K562 (cell line): ENCODE data around the gene SCAMP1. TPM values are rescaled to one million over a fixed set of nuclear protein-coding genes. Genes with fewer than 3 reads are reported as not detected.

Experiments used
- CREB3L1 ChIP-seq: fragments of 450-650 bp; IDR thresholded peaks from 2 replicates; pipeline ENCODE4 v1.6.1; 2014; ENCODE audit warnings: low read depth, mild to moderate bottlenecking, moderate library complexity, borderline replicate concordance
- CTBP1 ChIP-seq: fragments of 450-650 bp; IDR thresholded peaks from 2 replicates; pipeline ENCODE4 v1.6.1; 2016; ENCODE audit warnings: borderline replicate concordance
- ELF2 ChIP-seq: fragments of 250-450 bp; sonication (Bioruptor Pico); IDR thresholded peaks from 2 replicates; pipeline ENCODE4 v1.5.0; 2021; ENCODE audit warnings: mild to moderate bottlenecking
- GATA2 ChIP-seq: sonication (generic); formaldehyde crosslinking; IDR thresholded peaks from 2 replicates; pipeline ENCODE4 v1.4.0; 2020; ENCODE audit warnings: mild to moderate bottlenecking, missing genetic modification reagents
- HMGN3 ChIP-seq: IDR thresholded peaks from 2 replicates; pipeline ENCODE4 v1.6.1; 2011; ENCODE audit warnings: borderline replicate concordance, low read depth, mild to moderate bottlenecking, mixed read lengths, low read length; ENCODE audit not compliant: insufficient read length; ENCODE audit errors: extremely low read depth
- JUN ChIP-seq, 2 experiments: sonication (generic) in 1 of 2; formaldehyde crosslinking in 1 of 2; IDR thresholded peaks; 2 replicates each; pipeline versions ENCODE4 v1.6.1 to v1.8.0; 2012 to 2022; ENCODE audit warnings: borderline replicate concordance in 2 of 2, mild to moderate bottlenecking in 2 of 2, improper control_type of control experiment in 1 of 2, low read depth in 1 of 2, low read length in 1 of 2, missing genetic modification reagents in 1 of 2
- MXD1 ChIP-seq: fragments of 250-450 bp; sonication (Bioruptor Pico); IDR thresholded peaks from 2 replicates; pipeline ENCODE4 v1.8.0; 2021; ENCODE audit warnings: borderline replicate concordance, mild to moderate bottlenecking, moderate library complexity; ENCODE audit not compliant: poor library complexity, severe bottlenecking
- NUFIP1 ChIP-seq: fragments of 450-650 bp; IDR thresholded peaks from 2 replicates; pipeline ENCODE4 v1.6.1; 2018; ENCODE audit not compliant: partially characterized antibody
- POLR2A ChIP-seq: fragments of 450-650 bp; conservative IDR thresholded peaks from 2 replicates; pipeline ENCODE4 v1.6.1; 2016
- SIN3A ChIP-seq, 2 experiments: fragments of 150-350 bp in 1 of 2; IDR thresholded peaks; 2 replicates each; pipeline ENCODE4 v1.6.1; 2011 to 2016; ENCODE audit warnings: borderline replicate concordance in 2 of 2, low read depth in 2 of 2, low read length in 2 of 2, mild to moderate bottlenecking in 2 of 2, moderate library complexity in 2 of 2; ENCODE audit not compliant: control insufficient read depth in 1 of 2
- SRF ChIP-seq, 2 experiments: fragments of 250-450, 450-650 bp in 1 of 2; sonication (Bioruptor Pico) in 1 of 2; sonication (generic) in 1 of 2; formaldehyde crosslinking; IDR thresholded peaks; 2 replicates each; pipeline versions ENCODE4 v1.5.0 to v1.5.1; 2020 to 2022; ENCODE audit warnings: mild to moderate bottlenecking in 1 of 2, missing genetic modification reagents in 1 of 2
- TARDBP ChIP-seq: fragments of 450-650 bp; IDR thresholded peaks from 2 replicates; pipeline ENCODE4 v1.6.1; 2016
- TGIF2 ChIP-seq: sonication (generic); formaldehyde crosslinking; IDR thresholded peaks from 2 replicates; pipeline ENCODE4 v1.8.1; 2022; ENCODE audit warnings: mild to moderate bottlenecking, missing genetic modification reagents, moderate library complexity
- ZFP91 ChIP-seq: sonication (generic); formaldehyde crosslinking; IDR thresholded peaks from 2 replicates; pipeline ENCODE4 v1.8.0; 2022; ENCODE audit warnings: mild to moderate bottlenecking, missing genetic modification reagents
- ZNF165 ChIP-seq: fragments of 250-450 bp; sonication (Bioruptor Pico); IDR thresholded peaks from 2 replicates; pipeline ENCODE4 v1.4.0; 2020; ENCODE audit warnings: borderline replicate concordance
- ZNF224 ChIP-seq: sonication (generic); formaldehyde crosslinking; IDR thresholded peaks from 2 replicates; pipeline ENCODE4 v1.8.0; 2022; ENCODE audit warnings: mild to moderate bottlenecking, missing genetic modification reagents
- ZNF23 ChIP-seq: fragments of 250-450 bp; sonication (Bioruptor Pico); IDR thresholded peaks from 2 replicates; pipeline ENCODE4 v1.4.0; 2020; ENCODE audit warnings: mild to moderate bottlenecking
- ZNF3 ChIP-seq: fragments of 250-450 bp; sonication (Bioruptor Pico); IDR thresholded peaks from 2 replicates; pipeline ENCODE4 v1.5.0; 2021; ENCODE audit warnings: mild to moderate bottlenecking, moderate library complexity
- ZNF512 ChIP-seq: IDR thresholded peaks from 2 replicates; pipeline ENCODE4 v1.6.1; 2016; ENCODE audit warnings: missing genetic modification characterization, missing compliant biosample characterization
- polyA plus RNA-seq, 8 experiments: library from polyadenylated mRNA; depleted of rRNA in 4 of 8; stranded (reverse) in 5 of 8; unstranded in 3 of 8; fragments of >200 nt; fragmentation: Nextera tagmentation in 2 of 8; fragmentation: Illumina TruSeq in 1 of 8; extraction: Ambion mirVana in 2 of 8; extraction: Trizol in 1 of 8; gene quantifications; 2 replicates each; pipeline versions ENCODE4 v1.2.1 to v1.2.3, GENCODE V29; 2011 to 2014; ENCODE audit warnings: inconsistent platforms in 1 of 8, missing spikeins in 1 of 8
- total RNA-seq, 7 experiments: library from RNA; depleted of rRNA in 6 of 7; stranded (reverse); fragments of >200 nt in 6 of 7; fragmentation: Illumina TruSeq in 2 of 7; extraction: Trizol in 2 of 7; gene quantifications; 2 replicates each; pipeline versions ENCODE4 v1.2.1 to v1.2.3, GENCODE V29; 2011 to 2021; ENCODE audit warnings: low replicate concordance in 1 of 7

The SCAMP1 gene
- total and polyA plus RNA-seq, 9 of the 15 experiments (the other 6 are each of a cell fraction or from before 2014, with no cell fraction given): 5.4 to 23.9 (median 13.8) TPM

- no peak for TF ChIP-seq TGIF2
- TF ChIP-seq MXD1 (CRISPR knock-in tag): no peak
- TF ChIP-seq SRF (CRISPR knock-in tag; IDR thresholded peaks at IDR 0.05): peak in 1 of 2 experiments; percentile 48; a peak in 1 of 4 replicates
- TF ChIP-seq ZNF3 (CRISPR knock-in tag): no peak
- peak; percentile 84 for TF ChIP-seq HMGN3
- peak; percentile 5; the same call in 1 of the 2 replicates for TF ChIP-seq JUN (IDR thresholded peaks at IDR 0.05; ENCODE audit: borderline replicate concordance, low read depth, low read length)
- no peak for TF ChIP-seq JUN (CRISPR knock-in tag; IDR thresholded peaks at IDR 0.05; ENCODE audit: borderline replicate concordance)
- 0 out of 2 replicates have a peak, but pooled peaks have one; percentile 33 for TF ChIP-seq CREB3L1
- TF ChIP-seq ZNF23 (CRISPR knock-in tag): no peak
- no peak for TF ChIP-seq TARDBP
- 0 out of 2 replicates have a peak, but pooled peaks have one; percentile 43 for TF ChIP-seq ELF2 (CRISPR knock-in tag)
- peak in 1 of 2 experiments; percentile 45; a peak in 1 of 4 replicates for TF ChIP-seq SIN3A (IDR thresholded peaks at IDR 0.05; ENCODE audit: borderline replicate concordance in 2 of 2, control insufficient read depth in 1 of 2, low read depth in 2 of 2, low read length in 2 of 2)
- no peak for TF ChIP-seq ZNF165 (CRISPR knock-in tag)
- TF ChIP-seq GATA2 (CRISPR knock-in tag): no peak
- no peak for TF ChIP-seq ZFP91
- peak; percentile 93 for TF ChIP-seq POLR2A
- peak; percentile 87 for TF ChIP-seq CTBP1
- peak; percentile 25 for TF ChIP-seq NUFIP1
- no peak for TF ChIP-seq ZNF224 (CRISPR knock-in tag)
- TF ChIP-seq ZNF512 (tag): no peak
Measured at GRCh38 chr5:78359831-78360673, at the start of gene SCAMP1 (continued).
